GM19324 (cell line): Measurements from ENCODE around the gene GLI3.

Source experiments
- ATAC-seq: cut with Tn5 transposase; IDR thresholded peaks from one replicate; pipeline ENCODE4 v1.9.1; 2021; ENCODE audit warnings: mild to moderate bottlenecking, moderate library complexity; ENCODE audit not compliant: unreplicated experiment, low FRiP score

The GLI3 gene

GRCh38 chr7:42110333-42110732 is 126.7 kb downstream of the GLI3 start:
- ATAC-seq: no peak

- no peak for ATAC-seq
These were observed 128.0 kb downstream of the GLI3 start for GRCh38 chr7:42108803-42109528.

DNA sequence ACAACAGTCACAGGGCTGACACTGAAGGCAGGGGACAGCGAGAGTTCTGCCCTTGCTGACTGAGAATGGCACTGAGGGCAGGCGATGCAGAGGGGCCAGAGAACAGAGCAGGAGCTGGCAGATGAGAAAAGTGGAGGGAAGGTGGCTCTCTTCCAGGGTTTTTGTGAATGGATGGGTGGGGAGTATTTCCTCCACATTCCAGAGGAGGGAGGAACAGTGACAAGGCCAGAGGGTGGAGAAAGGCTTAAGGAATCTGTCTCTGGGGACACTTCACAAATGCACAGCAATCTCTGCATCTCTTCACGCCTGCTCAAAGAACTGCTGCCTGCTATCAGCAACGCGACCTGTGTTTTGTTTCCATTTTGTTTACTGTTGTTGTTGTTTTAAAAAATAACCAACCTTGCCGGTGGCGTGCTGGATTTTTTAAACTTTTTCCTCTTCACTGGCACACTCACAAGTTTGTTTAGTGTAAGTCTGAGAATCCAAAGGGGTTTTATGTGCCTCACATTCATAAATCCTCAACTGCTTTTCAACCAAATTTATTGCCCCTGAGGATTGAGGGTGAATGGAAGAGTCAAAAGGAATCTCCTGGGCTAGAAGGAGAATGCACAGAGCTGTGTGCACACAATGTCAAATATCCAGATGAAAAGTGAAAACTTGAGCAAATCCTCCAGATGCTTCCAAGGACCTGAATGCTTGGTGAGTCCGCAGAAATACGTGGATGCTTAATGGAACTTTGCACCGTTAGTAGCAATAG is 129.3 kb downstream of the GLI3 start:
- ATAC-seq: no peak

DNA sequence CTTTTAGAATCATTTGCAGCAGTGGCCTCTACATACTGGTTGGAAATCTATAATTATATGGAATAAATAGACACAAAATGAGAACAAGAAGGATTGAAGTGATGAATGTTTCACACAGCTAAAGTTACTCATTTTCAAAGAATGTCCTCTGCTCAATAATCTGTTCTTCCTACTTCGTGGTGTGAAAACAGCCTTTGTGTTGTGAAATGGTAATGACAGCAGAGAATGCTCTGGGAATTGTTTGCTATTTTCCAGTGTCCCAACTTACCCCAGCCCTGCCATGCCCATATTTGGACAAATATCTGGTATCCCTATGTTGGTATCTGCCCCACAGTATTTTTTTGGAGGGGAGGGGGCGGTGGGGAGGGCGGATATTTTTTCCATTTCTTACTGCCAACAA is 130.4 kb downstream of the GLI3 start:
- ATAC-seq: no peak

DNA sequence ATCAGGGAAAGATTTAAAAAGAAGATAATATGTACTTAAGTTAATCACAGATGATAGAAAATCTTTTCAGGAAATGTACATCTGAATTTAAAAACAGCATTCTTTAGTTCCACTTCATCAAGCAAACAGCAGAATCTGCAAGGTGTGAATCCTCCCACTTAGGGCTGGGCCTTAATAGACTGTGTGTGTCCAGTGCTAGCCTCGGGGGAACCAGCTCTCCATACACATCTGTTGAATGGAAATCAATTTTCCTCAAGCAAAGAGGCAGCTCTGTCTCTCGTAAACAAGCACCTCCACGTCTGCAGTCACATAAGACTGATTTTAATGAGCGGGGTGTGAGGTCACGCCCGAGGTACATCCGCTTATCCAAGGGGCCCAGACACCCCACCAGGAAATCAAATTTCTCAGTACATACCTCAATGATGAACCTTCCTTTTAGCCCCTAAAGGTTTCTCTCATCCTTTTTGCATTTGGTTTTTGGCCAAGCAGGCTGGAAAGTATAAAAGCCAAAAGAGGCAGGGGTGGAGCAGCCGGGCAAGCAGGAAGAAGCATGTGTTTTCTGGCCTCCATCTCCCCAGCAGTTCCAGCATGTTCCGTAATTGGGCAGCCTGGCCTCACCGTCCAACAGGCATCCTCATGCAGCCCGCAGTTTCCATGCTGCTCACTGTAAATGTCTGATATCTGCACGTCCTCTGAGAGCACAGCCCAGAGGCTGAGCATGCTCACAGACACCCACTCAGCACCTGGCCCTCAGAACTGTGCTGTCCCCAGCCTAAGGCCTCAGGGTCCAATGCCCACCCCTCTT is 131.3 kb downstream of the GLI3 start:
- no peak for ATAC-seq

DNA sequence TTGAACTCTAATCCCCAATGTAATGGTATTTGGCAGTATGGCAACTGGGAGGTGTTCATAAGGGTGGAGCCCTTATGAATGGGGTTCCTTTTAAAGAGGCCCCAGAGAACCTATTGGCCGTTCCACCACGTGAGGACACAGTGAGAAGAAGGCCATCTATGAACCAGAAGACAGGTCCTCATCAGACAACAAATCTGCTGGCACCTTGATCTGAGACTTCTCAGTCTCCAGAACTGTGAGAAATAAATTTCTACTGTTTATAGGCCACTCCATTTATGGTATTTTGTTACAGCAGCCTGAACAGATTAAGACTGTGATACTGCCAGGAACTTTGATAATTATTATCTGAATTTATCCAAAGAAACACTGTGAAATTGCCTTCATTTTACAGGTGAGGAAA is 132.3 kb downstream of the GLI3 start:
- ATAC-seq: no peak

- no peak for ATAC-seq
These were observed 132.8 kb downstream of the GLI3 start for GRCh38 chr7:42104231-42104630.

DNA sequence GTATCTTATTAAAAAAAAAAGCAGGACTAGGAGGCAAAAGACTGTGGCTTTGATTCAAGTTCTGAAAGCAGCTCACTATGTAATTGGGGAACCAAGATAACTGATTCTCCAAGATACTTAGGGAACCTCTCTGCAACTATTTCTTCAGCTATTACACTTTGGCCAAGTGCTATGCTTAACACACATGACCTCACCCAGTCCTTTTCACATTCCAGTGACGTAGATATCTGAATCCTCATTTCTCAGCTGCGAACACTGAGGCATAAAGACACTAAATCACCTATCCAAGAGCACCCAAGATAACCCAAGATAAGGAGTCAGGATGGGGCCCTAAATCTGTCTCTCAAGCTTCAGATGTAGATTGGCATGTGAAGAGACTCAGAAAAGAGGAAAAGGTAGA is 133.6 kb downstream of the GLI3 start:
- ATAC-seq: no peak

GRCh38 chr7:42103020-42103419 is 134.0 kb downstream of the GLI3 start:
- no peak for ATAC-seq

GRCh38 chr7:42102301-42102700 is 134.7 kb downstream of the GLI3 start:
- ATAC-seq: no peak

DNA sequence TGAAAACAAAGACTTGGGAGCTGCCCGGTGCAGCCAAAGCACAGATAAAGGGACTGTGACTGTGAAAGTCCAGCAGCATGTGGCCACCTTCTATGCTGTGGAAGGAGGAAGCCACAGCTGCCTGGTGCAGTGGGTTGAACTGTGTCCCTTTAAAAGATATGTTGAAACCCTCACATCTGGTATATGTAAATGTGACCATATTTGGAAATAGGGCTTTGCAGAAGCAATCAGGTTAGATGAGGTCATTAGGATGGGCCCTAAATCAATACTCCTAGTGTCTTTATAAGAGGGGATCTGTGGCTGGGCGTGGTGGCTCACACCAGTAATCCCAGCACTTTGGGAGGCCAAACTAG is 136.9 kb downstream of the GLI3 start:
- ATAC-seq: no peak

DNA sequence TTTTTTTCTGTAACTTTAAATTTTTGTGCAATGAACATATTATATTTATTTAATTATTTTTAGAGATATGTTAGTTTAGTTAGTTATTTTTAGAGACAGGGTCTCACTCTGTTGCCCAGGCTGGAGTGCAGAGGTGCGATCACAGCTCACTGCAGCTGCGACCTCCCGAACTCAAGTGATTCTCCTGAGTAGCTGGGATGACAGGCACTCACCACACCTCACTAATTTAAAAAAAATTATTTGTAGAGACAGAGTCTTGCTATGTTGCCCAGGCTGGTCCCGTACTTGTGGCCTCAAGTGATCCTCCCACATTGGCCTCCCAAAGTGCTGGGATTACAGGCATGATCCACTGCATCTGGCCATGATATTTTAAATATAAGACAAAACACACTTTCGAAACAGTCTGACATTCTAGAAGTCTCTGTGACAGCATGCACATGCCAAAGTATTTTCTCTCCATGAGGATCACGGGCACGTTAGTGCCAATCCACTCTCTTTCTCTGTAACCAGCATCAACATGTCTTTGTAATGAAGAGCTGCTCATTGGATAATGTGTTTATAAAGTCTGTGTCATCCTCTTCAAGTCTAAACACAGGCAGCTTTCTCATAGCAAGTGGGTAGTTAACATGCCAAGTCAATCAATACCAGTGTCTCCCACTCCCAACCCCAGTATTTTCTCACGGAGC is 137.4 kb downstream of the GLI3 start:
- no peak for ATAC-seq

GRCh38 chr7:42099066-42099465 is 137.9 kb downstream of the GLI3 start:
- ATAC-seq: no peak

- no peak for ATAC-seq
These were observed 139.3 kb downstream of the GLI3 start for GRCh38 chr7:42097752-42098151.

GRCh38 chr7:42096681-42097561 is 140.1 kb downstream of the GLI3 start:
- no peak for ATAC-seq

- no peak for ATAC-seq
These were observed 140.7 kb downstream of the GLI3 start for GRCh38 chr7:42096268-42096667.

GRCh38 chr7:42095791-42096190 is 141.2 kb downstream of the GLI3 start:
- no peak for ATAC-seq

- ATAC-seq: no peak
These were observed 143.6 kb downstream of the GLI3 start for GRCh38 chr7:42093349-42093905.

DNA sequence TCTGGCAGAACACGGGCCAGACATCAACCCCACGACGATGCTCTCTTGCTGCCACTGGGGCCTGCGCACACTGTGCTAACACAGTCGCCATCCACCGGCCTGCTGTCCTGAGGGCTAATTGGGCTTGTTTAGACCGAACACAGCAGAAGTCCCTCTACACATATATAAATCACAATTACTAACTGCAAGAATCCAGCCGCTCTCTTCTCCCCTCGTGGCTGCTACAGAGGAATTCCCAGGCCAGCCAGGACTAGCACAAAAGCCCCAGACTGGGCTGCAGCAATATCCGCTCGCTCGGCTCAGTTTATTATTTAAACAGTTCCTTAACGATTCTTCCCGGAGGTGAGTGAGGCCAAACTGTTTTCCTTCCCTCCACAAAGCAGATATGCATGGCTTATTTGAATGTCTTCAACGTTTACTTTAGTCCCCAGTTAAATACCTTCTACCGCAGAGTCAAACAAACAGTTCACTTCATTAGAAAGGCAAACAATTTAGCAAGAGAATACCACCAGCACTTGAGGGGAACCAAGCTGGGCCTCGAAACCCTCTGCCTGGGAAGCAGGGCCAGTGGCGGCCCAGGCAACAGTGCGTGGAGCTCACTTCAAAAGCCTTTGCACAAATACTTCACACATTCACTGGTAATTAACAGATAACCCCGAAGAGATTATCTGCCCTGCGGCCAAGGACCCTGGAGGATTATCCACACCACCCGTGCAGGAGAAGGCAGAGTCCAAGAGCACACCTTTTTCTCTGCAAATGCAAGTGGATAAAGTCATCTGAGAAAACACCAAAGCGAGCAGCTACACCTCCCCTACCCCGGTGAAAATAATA is 145.3 kb downstream of the GLI3 start:
- no peak for ATAC-seq
